Measurements from ENCODE around the gene UBE2Q2.

- no peak for TF ChIP-seq CTCF (IDR thresholded peaks at IDR 0.05; ENCODE audit: poor library complexity, severe bottlenecking)
- TF ChIP-seq TAF1 (IDR thresholded peaks at IDR 0.05; ENCODE audit: low read depth) = no peak
- TF ChIP-seq POLR2AphosphoS5 (IDR thresholded peaks at IDR 0.05) = no peak
- TF ChIP-seq EZH2 (IDR thresholded peaks at IDR 0.05; ENCODE audit: borderline replicate concordance, insufficient read depth, low read length, poor library complexity, severe bottlenecking) = no peak
- TF ChIP-seq REST (IDR thresholded peaks at IDR 0.05; ENCODE audit: borderline replicate concordance) = no peak
Measured at GRCh38 chr15:75925440-75925839, 82.2 kb downstream of the UBE2Q2 start.
